ENCODE measurements around the gene PPP4R4.

DNA sequence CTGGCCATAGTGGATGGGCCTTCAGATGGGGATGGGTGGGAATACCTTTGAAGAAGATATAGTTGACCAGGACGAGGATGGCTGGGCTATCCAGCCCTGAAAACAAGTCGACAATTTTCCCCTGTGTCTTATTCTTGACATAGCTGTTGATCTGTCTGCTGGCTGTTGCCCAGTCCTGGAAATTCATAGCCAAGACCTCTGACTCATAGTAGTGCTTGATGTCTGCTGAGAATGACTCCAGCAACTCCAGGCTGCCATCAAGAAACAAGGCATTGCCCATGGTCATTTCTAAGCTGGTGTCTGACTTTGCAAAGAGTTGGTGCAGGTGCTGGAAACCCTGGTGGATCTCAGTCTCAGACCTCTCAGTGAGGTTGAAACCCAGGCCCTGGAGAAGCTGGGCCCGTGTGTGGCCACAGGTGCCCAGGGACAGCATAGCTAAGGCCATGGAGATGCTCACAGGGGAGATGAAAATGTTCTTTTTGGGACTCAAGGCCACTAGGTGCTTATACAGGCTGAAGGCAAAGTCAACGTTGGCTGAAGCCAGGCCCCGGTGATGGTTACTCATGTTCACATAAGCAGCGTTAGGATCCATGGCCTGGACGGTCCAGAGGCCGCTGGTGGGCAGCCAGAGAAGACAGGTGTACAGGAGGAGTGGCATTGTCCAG lies 140.0 kb downstream of the PPP4R4 start:
- TF ChIP-seq, protein P1, sequence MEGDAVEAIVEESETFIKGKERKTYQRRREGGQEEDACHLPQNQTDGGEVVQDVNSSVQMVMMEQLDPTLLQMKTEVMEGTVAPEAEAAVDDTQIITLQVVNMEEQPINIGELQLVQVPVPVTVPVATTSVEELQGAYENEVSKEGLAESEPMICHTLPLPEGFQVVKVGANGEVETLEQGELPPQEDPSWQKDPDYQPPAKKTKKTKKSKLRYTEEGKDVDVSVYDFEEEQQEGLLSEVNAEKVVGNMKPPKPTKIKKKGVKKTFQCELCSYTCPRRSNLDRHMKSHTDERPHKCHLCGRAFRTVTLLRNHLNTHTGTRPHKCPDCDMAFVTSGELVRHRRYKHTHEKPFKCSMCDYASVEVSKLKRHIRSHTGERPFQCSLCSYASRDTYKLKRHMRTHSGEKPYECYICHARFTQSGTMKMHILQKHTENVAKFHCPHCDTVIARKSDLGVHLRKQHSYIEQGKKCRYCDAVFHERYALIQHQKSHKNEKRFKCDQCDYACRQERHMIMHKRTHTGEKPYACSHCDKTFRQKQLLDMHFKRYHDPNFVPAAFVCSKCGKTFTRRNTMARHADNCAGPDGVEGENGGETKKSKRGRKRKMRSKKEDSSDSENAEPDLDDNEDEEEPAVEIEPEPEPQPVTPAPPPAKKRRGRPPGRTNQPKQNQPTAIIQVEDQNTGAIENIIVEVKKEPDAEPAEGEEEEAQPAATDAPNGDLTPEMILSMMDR (IDR thresholded peaks at IDR 0.05): no peak
- TF ChIP-seq POLR2A (IDR thresholded peaks at IDR 0.05): no peak
